Activated T-helper 1 cell treated with anti-CD3 and anti-CD28 coated beads, Interleukin-2, amount 50 U/mL, for 16 hours (primary cell): Measurements from ENCODE around the gene GOLGA3.
"Not testable (repeated sequence)": the region's sequence is repeated elsewhere in the genome, so short reads cannot be mapped to it uniquely, and the experiment has no call there.

Source experiments
- DNase-seq, 2 donors: peaks; one replicate each; pipeline ENCODE4 v3.0.0-alpha.2; 2020; ENCODE audit warnings: low read depth in 1 of 2, low spot score in 1 of 2

GOLGA3 gene

DNA sequence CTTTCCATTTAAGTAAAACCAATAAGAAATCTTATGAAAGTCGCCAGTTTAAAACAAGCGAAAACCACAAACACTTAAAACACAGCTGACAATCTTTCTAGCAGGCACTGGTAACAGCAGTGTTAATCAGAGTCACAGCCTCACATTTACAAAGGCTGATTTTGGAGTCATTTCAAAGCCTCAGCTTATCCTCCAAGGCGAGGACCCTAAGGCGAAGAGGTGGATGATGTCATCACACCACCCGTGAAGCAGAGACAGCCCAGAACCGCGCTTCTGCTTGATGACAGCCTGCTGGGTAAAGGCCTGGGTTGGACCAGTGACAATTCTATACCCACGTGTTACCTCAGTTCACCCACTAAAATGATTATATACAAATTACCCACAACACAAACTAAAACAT is 10.1 kb downstream of the GOLGA3 start:
- no peak for DNase-seq

GRCh38 chr12:132814232-132814631 is 14.4 kb downstream of the GOLGA3 start:
- no peak for DNase-seq

DNA sequence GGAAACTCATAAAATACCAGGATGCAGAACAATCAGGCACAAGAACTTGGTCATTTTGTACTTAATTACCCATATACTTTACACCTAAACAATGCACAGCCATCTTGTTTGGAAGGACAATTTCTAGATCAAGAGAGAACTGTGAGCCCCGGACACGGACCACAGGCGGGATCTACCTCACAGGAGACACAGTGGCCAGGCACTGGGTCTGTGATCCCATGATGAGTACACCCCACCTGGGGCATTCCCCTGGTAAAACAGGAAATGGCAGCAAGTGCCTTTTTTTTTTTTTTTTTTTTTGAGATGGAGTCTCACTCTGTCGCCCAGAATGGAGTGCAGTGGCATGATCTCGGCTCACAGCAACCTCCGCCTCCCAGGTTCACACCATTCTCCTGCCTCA is 15.2 kb downstream of the GOLGA3 start:
- DNase-seq = no peak

- DNase-seq = no peak
Observed at GRCh38 chr12:132812631-132813305, 15.9 kb downstream of the GOLGA3 start.

- not testable (repeated sequence) for DNase-seq
Observed at GRCh38 chr12:132809391-132809790, 19.3 kb downstream of the GOLGA3 start.

- no peak for DNase-seq
Observed at GRCh38 chr12:132807295-132808092, 21.2 kb downstream of the GOLGA3 start.

GRCh38 chr12:132806857-132807256 is 21.8 kb downstream of the GOLGA3 start:
- DNase-seq = no peak

GRCh38 chr12:132804426-132804861 is 24.2 kb downstream of the GOLGA3 start:
- no peak for DNase-seq

DNA sequence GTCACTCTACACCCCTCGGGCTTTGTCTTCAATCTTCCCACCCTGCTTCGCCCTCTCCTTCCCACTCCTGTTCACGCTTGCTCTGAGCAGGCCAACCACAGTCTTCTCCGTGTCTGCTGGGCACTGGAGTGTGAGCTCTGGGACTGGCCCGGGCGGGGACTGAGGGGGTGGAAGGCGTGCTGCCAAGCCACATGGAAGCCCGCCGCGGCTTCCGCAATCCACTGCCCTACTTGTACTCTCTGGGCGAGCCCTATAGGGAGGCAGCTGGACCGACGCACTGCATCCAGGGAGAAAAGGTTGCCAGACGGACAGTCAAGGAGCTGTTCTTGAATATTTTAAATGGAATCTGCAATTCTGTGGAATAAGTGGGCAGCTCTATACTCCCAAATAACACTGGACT is 24.8 kb downstream of the GOLGA3 start:
- DNase-seq = no peak

GRCh38 chr12:132803125-132803524 is 25.5 kb downstream of the GOLGA3 start:
- DNase-seq = no peak

DNA sequence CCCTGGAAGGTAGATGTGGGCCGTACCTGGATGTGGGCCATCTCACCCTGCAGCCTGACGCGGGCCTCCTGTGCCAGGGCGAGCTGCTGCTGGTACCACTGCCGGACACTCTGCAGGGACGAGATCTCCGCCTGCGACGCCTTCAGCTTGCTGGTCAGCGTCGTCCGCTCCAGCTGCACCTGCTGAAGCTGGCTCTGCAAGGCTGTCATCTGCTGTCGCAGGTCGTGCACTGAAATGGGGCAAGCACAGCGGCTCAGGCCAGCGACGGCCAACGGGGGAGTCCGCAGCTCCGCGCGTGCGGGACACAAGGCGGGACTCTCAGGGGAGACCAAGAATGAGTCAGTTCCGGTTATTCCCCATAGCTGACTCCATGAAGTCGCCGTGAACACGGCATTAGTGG is 26.9 kb downstream of the GOLGA3 start:
- DNase-seq = no peak

GRCh38 chr12:132798836-132799235 is 29.8 kb downstream of the GOLGA3 start:
- DNase-seq = no peak

DNA sequence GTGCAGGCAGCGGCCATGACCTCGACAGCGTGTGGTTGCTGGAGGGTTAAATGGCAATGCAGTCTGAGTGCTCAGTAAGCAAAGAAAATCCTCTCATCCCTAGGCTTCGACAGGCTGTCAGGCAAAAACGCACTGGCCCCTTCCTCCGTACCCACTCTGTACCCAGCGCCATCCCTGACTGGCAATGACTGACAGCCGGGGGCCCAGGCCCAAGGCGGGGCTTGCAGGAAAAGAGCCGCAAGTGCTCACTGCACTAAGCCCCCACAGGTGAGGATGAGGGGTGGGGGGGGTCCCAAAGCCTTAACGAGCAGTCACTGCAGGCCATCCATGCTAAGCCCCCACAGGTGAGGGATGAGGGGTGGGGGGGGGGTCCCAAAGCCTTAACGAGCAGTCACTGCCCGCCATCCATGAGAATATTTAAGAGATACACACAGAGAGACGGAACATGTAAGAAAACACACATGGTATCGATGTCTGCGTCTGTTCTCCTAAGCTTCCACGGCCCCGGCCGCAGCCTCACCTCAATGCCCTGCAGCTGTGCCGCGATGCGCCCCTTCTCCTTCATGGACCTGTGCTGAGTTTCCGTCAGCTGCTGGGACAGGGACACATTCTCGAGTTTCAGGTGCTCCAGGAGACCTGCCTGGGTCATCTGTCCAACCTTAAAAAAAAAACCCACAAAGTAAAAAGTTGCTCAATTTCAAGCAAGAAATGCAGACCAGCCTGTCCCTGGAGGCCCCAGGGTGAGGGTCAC is 30.7 kb downstream of the GOLGA3 start:
- DNase-seq = no peak

DNA sequence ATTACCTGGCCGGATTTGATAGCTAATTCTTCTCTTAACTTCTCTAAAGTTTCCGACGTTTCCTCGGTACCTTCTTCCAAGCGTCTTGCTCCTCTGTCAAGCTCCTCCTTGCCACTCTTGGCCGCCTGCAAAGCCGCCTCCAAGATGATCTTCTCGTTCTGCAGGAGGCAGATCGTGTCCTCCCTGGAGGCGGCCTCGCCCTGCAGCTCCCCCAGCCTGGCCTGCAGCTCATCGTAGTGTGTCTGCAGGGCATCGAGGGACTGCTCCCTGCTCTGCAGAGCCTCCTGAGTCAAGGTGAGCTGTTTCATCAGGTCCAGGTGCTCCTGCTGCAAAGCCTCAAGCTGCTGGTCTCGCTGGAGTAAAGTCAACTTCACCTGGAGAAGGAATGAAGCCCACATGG is 32.8 kb downstream of the GOLGA3 start:
- DNase-seq = no peak

GRCh38 chr12:132791940-132792339 is 36.7 kb downstream of the GOLGA3 start:
- DNase-seq = not testable (repeated sequence)

DNA sequence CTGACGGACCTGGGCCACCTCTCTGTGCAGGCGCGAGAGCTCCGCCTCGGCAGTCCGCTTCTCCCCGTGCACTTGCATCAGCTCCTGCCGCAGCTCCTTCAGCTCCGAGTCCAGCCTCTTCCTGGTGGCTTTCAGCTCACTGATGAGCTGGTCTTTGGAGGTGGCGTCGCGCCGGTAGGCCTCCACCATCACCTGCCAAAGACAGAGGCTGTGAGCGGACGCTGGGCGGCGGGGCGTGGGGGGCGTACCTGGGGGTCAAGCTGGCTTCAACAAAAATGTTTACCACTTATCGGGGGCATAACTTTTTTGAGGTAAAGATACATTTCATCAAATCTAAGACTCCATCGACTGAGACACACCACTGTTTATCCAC is 39.6 kb downstream of the GOLGA3 start:
- no peak for DNase-seq

GRCh38 chr12:132788375-132789098 is 40.1 kb downstream of the GOLGA3 start:
- no peak for DNase-seq

DNA sequence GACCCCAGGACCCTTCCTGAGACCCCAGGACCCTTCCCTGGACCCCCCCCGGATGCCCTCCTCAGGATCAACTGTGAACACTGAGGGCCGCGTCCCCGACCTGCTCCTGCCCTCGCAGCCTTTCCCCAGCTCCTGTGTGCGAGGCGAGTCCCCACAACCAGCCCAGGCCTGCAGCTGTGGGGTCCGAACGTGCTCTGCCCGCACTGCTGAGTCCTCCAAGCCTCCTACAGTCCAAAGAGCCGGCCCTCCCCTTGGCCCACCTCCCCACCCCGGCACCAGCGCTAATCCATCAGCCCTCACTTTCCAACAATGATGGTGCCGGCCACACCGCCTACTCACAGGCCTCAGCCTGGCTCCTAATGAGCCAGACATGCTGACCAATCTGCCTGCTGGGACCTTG is 40.8 kb downstream of the GOLGA3 start:
- DNase-seq = no peak

DNA sequence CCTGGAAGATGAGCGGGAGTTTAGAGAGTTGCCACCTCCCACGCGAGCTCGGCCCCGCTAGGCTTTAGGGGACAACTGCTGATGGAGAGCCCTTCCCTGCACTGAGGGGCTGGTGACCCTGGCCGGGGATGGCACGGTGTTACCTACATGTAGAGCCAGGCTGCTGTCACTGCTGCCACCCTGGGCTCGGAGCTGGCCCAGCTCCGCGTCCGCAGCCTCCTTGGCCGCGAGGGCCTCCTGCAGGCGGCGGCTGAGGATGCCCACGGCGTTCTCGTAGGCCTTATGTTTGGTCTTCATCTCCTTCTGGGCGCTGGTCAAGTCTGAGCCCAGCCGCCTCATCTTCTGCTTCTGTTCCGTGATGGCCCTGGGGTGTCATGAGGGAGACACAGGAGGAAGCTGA is 42.5 kb downstream of the GOLGA3 start:
- DNase-seq = no peak

DNA sequence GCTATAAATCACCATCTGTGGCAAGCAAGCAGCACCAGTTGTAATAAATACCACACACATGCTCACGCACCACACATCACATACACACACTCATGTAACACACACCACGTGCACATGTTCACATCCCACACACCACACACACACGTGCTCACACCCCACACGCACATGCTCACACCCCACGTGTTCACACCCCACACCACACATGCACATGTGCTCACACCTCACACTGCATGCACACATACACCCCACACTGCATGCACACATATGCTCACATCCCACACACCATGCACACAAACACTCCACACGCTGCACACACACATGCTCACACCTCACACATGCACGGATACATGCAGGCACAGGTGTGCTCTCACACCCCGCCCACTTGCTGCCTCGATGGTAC is 44.1 kb downstream of the GOLGA3 start:
- DNase-seq = no peak

- no peak for DNase-seq
Observed at GRCh38 chr12:132783917-132784531, 44.6 kb downstream of the GOLGA3 start.
